ENCODE data around the gene PTPN23. TPM values are rescaled to one million over a fixed set of nuclear protein-coding genes. Genes with fewer than 3 reads are reported as not detected.
"Not testable (repeated sequence)": the region's sequence is repeated elsewhere in the genome, so short reads cannot be mapped to it uniquely, and the experiment has no call there.

PTPN23 gene
- total RNA-seq, 1 donor from 2014 or later = 71.4 TPM

DNA sequence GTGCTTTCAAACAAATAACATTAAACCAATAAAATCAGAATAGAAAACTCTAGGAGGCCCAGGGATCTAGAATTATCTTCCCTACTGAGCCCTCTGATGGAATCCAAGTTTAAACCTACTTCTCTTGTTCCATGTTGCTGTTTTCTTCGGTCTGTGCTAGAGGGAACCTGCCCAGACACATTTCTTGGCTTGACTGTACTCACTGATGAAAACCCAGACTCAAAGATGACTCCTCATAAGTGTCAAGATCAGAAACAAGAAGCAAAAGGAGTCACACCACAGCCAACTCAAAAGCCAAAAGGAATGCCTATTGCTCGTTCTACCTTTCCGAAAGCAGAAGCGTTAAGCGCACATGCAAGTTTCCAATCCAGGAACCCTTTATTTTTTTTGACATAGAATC, 63.3 kb downstream of the PTPN23 start:
- Mint-ChIP-seq H3K4me3 (ENCODE audit: low read depth) (no peak overlapping the region), H3K36me3 (ENCODE audit: insufficient read depth) (peaks cover 18% of the 10 kb centered on the region), H3K9me3 (ENCODE audit: low read depth) (peaks cover 6% of the 10 kb centered on the region), H3K27me3 (no peaks in the 10 kb centered on the region), H3K4me1 (ENCODE audit: low read depth) (peaks cover 20% of the 10 kb centered on the region), H3K27ac (peak overlapping the region; percentile 94)
- DNase-seq (ENCODE audit: low spot score, unreplicated experiment) = no peak
- TF ChIP-seq, protein P1, sequence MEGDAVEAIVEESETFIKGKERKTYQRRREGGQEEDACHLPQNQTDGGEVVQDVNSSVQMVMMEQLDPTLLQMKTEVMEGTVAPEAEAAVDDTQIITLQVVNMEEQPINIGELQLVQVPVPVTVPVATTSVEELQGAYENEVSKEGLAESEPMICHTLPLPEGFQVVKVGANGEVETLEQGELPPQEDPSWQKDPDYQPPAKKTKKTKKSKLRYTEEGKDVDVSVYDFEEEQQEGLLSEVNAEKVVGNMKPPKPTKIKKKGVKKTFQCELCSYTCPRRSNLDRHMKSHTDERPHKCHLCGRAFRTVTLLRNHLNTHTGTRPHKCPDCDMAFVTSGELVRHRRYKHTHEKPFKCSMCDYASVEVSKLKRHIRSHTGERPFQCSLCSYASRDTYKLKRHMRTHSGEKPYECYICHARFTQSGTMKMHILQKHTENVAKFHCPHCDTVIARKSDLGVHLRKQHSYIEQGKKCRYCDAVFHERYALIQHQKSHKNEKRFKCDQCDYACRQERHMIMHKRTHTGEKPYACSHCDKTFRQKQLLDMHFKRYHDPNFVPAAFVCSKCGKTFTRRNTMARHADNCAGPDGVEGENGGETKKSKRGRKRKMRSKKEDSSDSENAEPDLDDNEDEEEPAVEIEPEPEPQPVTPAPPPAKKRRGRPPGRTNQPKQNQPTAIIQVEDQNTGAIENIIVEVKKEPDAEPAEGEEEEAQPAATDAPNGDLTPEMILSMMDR (IDR thresholded peaks at IDR 0.05; ENCODE audit: unreplicated experiment) = no peak

DNA sequence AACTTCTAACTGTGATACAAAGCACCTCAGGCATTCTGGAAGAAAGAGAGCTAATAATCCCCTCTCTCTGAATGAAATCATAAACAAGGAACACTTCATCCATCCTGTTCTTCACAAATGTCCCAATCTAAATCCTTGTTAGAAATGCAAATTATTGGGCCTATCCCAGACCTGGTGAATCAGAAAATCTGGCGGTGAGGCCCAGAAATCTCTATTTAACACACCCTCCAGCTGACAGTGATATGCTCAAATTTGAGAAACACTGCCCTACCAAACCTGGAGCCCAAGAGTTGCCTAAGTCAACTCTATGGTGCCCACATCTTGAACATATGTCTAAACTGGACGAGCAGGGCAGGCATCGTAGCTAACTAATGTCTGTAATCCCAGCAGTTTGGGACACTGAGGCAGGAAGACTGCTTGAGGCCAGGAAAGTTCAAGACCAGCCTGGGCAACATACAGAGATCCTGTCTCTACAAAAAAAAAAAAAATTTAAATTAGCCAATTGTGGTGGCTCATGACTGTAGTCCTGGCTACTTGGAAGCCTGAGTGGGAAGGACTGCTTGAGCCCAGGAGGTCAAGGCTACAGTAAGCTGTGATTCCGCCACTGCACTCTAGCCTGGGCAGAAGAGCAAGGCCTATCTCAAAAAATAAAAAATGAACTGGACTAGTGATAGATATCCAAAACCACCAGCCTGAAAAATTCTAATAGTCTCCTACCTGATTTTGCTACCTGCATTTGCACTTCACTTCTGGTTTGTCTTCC, 71.8 kb downstream of the PTPN23 start:
- Mint-ChIP-seq H3K9me3 (ENCODE audit: low read depth) (peaks cover 6% of the 10 kb centered on the region), H3K27ac (no peak overlapping the region), H3K4me3 (ENCODE audit: low read depth) (no peak overlapping the region), H3K36me3 (ENCODE audit: insufficient read depth) (peaks cover 8% of the 10 kb centered on the region), H3K4me1 (ENCODE audit: low read depth) (peaks cover 5% of the 10 kb centered on the region), H3K27me3 (no peaks in the 10 kb centered on the region)
- no peak for DNase-seq (ENCODE audit: low spot score, unreplicated experiment)
- TF ChIP-seq, protein P1 (IDR thresholded peaks at IDR 0.05; ENCODE audit: unreplicated experiment) = no peak

DNA sequence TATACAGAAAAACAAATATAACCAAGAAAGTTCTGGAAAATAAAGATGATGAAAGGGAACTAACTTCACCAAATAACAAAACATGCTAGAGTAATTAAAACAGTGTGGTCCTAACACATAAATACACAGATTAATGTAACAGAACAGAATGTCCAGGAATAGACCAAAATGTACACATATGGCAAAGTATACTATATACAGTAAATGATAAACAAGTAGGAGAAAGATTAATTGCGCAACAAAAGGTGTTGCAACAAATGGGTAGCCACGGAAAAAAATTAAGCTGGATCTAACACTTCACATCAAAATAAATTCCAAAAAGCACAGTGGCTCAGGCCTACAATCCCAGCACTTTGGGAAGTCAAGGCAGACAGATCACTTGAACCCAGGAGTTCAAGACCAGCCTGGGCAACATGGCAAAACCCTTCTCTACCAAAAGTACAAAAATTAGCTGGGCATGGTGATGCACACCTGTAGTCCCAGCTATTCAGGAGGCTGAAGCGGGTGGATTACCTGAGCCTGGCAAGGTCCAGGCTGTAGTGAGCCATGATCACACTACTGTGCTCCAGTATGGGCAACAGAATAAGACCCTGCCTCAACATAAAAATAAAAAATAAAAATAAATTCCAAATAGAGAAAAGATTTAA, 75.1 kb downstream of the PTPN23 start:
- Mint-ChIP-seq H3K9me3 (ENCODE audit: low read depth) (no peaks in the 10 kb centered on the region), H3K27ac (peak overlapping the region; percentile 8), H3K4me1 (ENCODE audit: low read depth) (peaks cover 5% of the 10 kb centered on the region), H3K4me3 (ENCODE audit: low read depth) (no peak overlapping the region), H3K27me3 (no peaks in the 10 kb centered on the region), H3K36me3 (ENCODE audit: insufficient read depth) (peaks cover 9% of the 10 kb centered on the region)
- TF ChIP-seq, protein P1 (IDR thresholded peaks at IDR 0.05; ENCODE audit: unreplicated experiment) = no peak
- DNase-seq (ENCODE audit: low spot score, unreplicated experiment) = no peak

DNA sequence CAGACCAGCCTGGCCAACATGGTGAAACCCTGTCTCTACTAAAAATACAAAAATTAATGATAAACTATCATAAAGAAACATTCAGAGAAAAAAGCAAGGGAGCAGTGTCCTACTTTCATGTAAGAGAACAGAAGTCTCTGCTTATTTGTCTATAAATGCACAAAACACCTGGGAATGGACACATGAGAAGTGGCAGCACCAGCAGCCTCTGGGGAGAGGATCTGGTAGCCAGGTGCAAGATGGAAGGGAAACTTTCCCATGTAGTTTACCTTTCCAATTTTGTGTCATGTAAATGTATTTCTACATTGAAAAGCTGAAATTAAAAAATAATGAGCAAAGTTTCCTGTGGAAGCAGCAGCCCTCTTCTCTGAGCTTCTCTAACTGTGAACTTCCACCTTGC, 76.2 kb downstream of the PTPN23 start:
- Mint-ChIP-seq H3K4me3 (ENCODE audit: low read depth) (no peak overlapping the region), H3K27ac (peak overlapping the region; percentile 88), H3K9me3 (ENCODE audit: low read depth) (no peaks in the 10 kb centered on the region), H3K36me3 (ENCODE audit: insufficient read depth) (peaks cover 8% of the 10 kb centered on the region), H3K27me3 (no peaks in the 10 kb centered on the region), H3K4me1 (ENCODE audit: low read depth) (peaks cover 5% of the 10 kb centered on the region)
- TF ChIP-seq, protein P1 (IDR thresholded peaks at IDR 0.05; ENCODE audit: unreplicated experiment) = no peak
- DNase-seq (ENCODE audit: low spot score, unreplicated experiment) = no peak

DNA sequence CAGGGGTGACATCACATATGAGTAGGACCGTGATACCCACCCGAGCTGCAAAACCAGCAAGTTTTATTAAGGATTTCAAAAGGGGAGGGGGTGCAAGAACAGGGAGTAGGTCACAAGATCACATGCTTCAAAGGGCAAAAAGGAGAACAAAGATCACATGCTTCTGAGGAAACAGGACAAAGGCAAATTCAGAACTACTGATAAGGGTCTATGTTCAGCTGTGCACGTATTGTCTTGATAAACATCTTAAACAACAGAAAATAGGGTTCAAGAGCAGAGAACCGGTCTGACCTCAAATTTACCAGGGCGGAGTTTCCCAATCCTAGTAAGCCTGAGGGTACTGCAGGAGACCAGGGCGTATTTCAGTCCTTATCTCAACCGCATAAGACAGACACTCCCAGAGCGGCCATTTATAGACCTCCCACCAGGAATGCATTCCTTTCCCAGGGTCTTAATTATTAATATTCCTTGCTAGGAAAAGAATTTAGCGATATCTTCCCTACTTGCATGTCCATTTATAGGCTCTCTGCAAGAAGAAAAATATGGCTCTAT, 78.8 kb downstream of the PTPN23 start:
- H3K27ac Mint-ChIP-seq; H3K4me3 Mint-ChIP-seq (ENCODE audit: low read depth); H3K27me3 Mint-ChIP-seq; DNase-seq (ENCODE audit: low spot score, unreplicated experiment); H3K9me3 Mint-ChIP-seq (ENCODE audit: low read depth): not testable (repeated sequence)
- Mint-ChIP-seq H3K4me1 (ENCODE audit: low read depth) (peaks cover 11% of the 10 kb centered on the region), H3K36me3 (ENCODE audit: insufficient read depth) (peaks cover 11% of the 10 kb centered on the region)

Other genes with a start within 250 kb of the PTPN23 start
- gene SETD2, start 216.9 kb upstream of the PTPN23 start, total RNA-seq = 71.4 and 73.9 TPM in 2 replicates
- gene KIF9, start 98.2 kb upstream of the PTPN23 start, total RNA-seq = 14.2 and 16.9 TPM in 2 replicates
- 30.7 and 33.6 TPM in 2 replicates for gene KLHL18, start 98.1 kb upstream of the PTPN23 start, total RNA-seq
- gene SCAP, start 94.9 kb downstream of the PTPN23 start, total RNA-seq = 140 TPM in 2 replicates
- gene ELP6, start 132.7 kb downstream of the PTPN23 start, total RNA-seq = 58.5 and 63.8 TPM in 2 replicates
- 1.7 and 2.5 TPM in 2 replicates for gene CSPG5, start 197.8 kb downstream of the PTPN23 start, total RNA-seq

Measured in progenitor cell of endocrine pancreas (in vitro differentiated cells).